T1000 (cell line): ENCODE data around the gene UPK3A.
"Not testable (repeated sequence)": the region's sequence is repeated elsewhere in the genome, so short reads cannot be mapped to it uniquely, and the experiment has no call there.

Experiments
- DNase-seq: peaks from one replicate; lab custom pipeline; 2025; ENCODE audit warnings: mixed read lengths; lab: John Stamatoyannopoulos, UW

UPK3A gene

GRCh38 chr22:45309422-45310227, 24.9 kb downstream of the UPK3A start, which contains the start of gene FAM118A:
Gene FAM118A (plus strand): TSS chr22:45309934. CDS start chr22:45322380, 12,446 bp downstream.
- peak; percentile 93 for DNase-seq

- DNase-seq, result no peak
Observed at GRCh38 chr22:45310331-45310976, 25.7 kb downstream of the UPK3A start.

GRCh38 chr22:45310977-45311531, 26.3 kb downstream of the UPK3A start:
- no peak for DNase-seq

GRCh38 chr22:45312415-45312814, 27.7 kb downstream of the UPK3A start:
- no peak for DNase-seq

- DNase-seq, result no peak
Observed at GRCh38 chr22:45312856-45313255, 28.1 kb downstream of the UPK3A start.

- DNase-seq, result no peak
Observed at GRCh38 chr22:45314054-45314721, 29.4 kb downstream of the UPK3A start.

- no peak for DNase-seq
Observed at GRCh38 chr22:45314786-45315185, 30.0 kb downstream of the UPK3A start.

GRCh38 chr22:45316796-45317526, 32.2 kb downstream of the UPK3A start:
- DNase-seq, result no peak

GRCh38 chr22:45317551-45318167, 32.9 kb downstream of the UPK3A start:
- no peak for DNase-seq

GRCh38 chr22:45318168-45318557, 33.4 kb downstream of the UPK3A start:
- peak; percentile 38 for DNase-seq

- DNase-seq, result no peak
Observed at GRCh38 chr22:45318558-45319323, 34.0 kb downstream of the UPK3A start.

- no peak for DNase-seq
Observed at GRCh38 chr22:45319324-45319685, 34.6 kb downstream of the UPK3A start.

- no peak for DNase-seq
Observed at GRCh38 chr22:45320357-45320976, 35.7 kb downstream of the UPK3A start.

- DNase-seq, result no peak
Observed at GRCh38 chr22:45321827-45322226, 37.1 kb downstream of the UPK3A start.

GRCh38 chr22:45322873-45323525, 38.2 kb downstream of the UPK3A start:
- no peak for DNase-seq

GRCh38 chr22:45323695-45324094, 38.9 kb downstream of the UPK3A start:
- DNase-seq, result no peak

- no peak for DNase-seq
Observed at GRCh38 chr22:45324311-45324711, 39.6 kb downstream of the UPK3A start.

GRCh38 chr22:45328261-45328660, 43.5 kb downstream of the UPK3A start:
- not testable (repeated sequence) for DNase-seq

- DNase-seq, result no peak
Observed at GRCh38 chr22:45328822-45329529, 44.2 kb downstream of the UPK3A start.
